Measurements from ENCODE around the gene PSMB7.

Gene PSMB7

DNA sequence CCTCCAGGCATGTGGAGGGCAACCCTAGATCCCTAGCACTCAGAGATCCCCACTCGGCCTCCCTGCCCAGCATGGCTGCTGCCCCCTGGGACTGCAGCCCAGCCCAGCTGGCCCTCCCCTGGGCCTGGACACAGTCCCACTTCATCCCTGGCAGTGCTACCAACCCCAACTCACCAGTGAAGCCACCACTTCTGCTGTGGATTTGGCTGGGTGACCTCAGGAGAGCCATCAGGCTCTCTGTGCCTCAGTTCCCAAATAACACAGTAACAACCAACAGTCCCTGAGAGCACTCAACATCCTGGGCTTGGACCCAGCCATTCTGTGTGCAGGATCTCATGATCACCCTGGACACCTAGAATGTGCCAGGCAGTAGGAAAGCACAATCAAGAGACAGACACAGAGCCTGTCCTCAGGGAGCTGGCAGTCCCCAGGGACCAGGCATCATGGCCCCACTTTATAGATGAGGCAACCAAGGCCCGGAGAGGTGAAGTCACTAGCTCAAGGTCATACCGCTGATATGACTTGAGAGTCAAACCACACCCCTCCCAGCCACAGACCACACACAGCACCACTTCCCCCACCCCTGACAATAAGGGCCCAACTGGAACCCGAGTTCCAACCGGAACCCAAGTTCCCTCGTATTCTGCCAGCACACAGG, 4.7 kb upstream of the PSMB7 start:
- DNase-seq: no peak
- in situ Hi-C loops (cut with MboI; ENCODE audit: low pct_unique_long_range_greater_than_20kb, low sequenced_read_pairs): no loop called here

DNA sequence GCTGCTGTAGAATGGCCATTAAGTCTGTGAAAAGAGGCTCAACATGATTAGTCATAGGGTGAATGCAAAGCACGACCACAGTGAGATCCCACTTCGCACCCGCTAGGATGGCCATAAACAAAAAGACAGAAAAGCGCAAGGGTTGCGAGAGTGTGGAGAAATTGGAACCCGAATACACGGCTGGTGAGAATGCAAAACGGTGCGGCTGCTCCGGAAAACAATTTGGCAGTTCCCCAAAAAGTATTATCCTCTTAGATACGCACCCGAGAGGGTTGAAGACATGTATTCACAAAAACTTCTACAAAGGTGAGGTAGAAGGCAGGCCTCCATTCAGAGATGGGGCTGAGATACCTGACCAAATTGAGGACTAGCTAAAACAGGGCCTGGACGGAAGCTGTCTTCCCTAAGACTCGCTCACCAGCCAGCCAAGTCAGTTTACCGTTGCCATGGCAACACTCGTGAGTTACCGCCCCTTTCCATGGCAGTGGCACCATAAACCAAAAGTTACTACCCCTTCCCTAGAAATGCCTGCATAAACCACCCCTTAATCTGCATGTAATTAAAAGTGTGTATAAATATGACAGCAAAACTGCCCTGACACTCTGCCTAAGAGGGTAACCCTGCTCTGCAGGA, 726 bp upstream of the PSMB7 start:
- in situ Hi-C loops (cut with MboI; ENCODE audit: low pct_unique_long_range_greater_than_20kb, low sequenced_read_pairs): no loop called here
- DNase-seq: no peak

DNA sequence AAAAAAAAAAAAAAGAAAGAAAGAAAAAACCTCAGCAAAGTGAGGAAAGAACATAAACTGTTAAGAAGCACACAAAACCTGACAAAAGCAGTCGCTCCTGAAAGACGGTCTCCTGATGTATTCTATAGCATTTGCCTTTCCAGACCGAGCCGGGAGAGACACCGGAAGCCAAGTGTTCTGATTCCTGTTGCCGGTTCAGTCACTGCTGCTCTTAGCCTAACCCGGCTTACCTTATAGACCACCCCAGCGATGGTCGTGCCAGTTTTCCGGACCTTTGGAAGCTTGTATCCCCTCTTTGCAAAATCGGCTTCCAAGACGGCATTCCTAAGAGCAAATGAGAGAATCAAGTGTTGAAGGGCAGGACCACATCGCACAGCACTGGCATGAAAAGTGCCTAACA, 630 bp downstream of the PSMB7 start:
- DNase-seq: no peak

DNA sequence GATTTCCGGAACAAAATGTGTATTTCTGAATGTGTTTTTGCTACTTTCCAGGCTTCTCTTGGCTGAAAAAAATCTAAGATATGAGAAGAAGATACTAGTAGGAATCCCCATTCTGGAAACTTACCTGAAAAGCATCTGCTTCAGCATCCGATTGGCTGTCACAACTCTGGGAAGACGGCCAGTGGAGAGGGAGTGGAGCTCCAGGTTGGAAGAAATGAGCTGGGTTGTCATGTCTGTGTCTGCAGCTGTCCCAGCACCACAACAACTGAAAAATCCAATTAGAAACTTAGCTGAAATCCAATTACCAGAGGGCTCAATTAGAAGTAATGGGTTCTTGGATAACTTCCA, 3.0 kb downstream of the PSMB7 start:
- no peak for DNase-seq
- in situ Hi-C loops (cut with MboI; ENCODE audit: low pct_unique_long_range_greater_than_20kb, low sequenced_read_pairs): no loop called here

More for the DNA sequence above, 630 bp downstream of the PSMB7 start:
- in situ Hi-C loops (cut with MboI; ENCODE audit: low pct_unique_long_range_greater_than_20kb, low sequenced_read_pairs): no loop called here

DNA sequence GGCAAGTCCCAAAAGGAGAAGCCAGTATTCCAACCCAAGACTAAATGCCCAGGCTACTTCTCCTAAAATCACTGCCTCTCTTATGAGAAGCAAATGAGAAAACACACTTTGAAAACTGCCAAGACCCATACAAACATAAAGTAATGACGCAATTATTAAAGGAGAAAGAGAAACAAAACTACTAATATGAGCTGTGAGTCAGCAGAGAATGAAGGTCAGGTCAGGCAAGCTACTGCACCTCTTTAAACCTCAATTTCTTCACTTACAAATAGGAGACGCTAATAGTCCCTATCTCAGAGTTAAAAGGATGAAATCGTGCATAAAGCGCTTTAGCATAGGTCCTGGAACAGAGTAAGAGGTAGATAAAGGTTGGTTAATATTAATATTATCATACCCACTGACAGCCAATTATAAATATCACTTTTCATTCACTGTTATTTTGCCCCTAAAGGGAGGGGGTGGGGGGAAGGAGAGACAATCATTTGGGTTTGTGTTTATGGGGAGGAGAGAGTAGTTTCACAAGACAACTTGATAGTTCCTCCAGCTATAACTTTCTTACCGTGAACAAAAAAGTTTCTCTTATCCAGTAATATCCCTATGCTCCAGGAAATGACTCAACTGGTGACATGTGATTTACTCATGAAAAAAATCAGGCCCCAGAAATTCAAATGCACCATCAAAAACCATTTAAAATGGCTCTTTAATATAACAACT, 3.6 kb downstream of the PSMB7 start:
- no peak for DNase-seq
- in situ Hi-C loops (cut with MboI; ENCODE audit: low pct_unique_long_range_greater_than_20kb, low sequenced_read_pairs): no loop called here

DNA sequence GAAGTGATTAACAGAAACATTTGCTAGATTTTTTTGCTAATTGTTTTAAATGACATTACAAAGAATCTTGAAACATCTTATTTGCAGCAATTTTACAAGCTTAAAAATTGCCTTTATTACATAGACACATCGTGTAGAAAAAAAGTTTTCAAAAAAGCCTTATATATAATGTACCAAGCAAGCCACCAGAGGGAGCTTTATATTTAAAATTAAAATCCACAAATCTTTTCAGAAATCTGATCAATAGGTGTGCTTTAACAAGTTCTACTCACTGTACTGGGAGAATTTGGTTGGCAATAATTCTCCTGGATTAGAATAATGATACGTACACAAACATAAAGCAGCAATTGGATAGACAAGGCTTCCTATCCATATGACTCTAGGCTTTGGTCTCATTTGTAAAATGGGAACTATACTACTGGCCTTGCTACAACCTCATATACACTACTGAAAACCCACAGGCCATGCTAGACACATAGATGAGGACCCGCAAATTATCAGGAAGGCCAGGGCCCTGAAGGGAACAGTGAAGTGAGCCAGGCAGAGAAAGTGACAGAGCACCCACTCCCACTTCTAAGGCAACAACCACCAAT, 4.8 kb downstream of the PSMB7 start:
- DNase-seq: peak; percentile 31
- in situ Hi-C loops (cut with MboI; ENCODE audit: low pct_unique_long_range_greater_than_20kb, low sequenced_read_pairs): no loop called here

DNA sequence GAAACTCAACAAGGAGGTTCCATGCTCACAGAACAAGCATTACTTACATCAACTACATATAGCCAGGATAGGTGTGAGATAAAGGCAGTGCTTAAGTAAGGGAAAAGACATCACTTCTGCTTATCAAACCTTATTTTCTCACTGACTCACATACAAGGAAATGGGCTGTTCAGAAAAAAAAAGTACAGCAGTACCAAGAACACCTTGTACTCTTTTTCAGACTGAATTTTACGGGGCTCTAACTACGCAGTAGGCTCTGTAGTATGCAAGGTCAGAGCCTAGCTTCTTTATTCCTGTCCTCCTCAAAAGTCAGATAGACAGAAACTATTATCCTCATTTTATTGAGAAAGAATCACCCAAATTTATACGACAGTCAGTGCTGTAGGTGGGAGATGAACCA, 5.8 kb downstream of the PSMB7 start:
- no peak for DNase-seq
- in situ Hi-C loops (cut with MboI; ENCODE audit: low pct_unique_long_range_greater_than_20kb, low sequenced_read_pairs): no loop called here

DNA sequence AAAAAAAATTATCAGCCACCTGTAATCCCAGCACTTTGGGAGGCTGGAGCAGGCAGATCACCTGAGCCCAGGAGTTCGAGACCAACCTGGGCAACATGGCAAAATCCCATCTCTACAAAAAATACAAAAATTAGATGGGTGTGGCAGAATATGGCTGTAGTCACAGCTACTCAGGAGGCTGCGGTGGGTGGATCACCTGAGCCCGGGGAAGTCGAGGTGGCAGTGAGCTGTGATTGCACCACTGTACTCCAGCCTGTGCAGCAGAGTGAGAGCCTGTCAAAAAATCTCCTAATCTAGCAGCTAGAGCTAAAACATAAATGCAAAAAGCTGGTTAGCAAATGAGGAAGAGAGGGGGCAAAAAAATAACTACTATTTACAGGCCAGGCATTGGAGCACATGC, 12.0 kb downstream of the PSMB7 start:
- in situ Hi-C loops (cut with MboI; ENCODE audit: low pct_unique_long_range_greater_than_20kb, low sequenced_read_pairs): no loop called here
- DNase-seq: no peak

DNA sequence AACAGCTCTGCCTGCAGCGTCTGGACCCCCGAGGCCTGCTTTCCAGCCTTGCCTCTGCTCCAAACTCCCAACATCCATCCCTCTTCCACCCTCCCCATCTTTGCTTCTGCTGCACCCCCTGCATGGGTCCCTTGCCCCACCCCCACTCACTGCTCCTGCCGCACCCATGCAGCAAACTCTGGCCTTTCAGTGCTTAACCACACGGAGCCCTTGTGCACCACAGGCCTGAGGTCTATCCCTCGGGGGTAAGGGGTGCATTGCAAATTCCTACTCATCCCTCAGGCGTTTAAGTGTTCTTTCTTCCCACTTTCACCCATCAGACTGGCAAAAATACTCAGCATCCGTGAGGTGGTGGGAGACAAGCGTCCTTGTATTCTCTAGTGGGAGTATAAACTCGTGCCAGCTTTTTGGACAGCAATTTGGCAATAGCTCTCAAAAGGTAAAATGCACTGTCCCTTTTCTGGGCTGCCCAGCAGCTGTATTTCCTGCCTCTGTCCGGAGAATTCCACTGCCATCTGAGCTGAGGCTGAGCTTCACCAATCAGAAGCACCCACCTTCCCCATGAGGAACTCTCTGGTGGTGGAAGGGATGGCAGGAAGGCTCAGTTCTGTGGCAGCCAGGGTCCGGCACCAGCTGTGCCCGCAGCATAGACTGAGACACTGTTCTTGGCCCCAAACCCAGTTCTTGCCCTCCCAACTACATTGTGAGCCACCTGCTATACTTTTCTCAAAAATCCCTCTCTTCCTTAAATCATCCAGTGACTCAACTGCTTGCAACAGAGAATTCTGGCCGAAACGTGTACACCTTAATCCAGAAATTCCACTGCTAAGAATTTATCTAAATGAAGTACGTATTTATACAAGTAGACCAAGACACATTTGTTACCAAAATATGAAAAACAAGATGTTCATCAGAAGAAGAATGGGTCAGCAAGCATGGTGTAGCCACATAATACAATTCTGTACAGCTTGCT, 15.0 kb downstream of the PSMB7 start:
- no peak for DNase-seq
- in situ Hi-C loops (cut with MboI; ENCODE audit: low pct_unique_long_range_greater_than_20kb, low sequenced_read_pairs): no loop called here

DNA sequence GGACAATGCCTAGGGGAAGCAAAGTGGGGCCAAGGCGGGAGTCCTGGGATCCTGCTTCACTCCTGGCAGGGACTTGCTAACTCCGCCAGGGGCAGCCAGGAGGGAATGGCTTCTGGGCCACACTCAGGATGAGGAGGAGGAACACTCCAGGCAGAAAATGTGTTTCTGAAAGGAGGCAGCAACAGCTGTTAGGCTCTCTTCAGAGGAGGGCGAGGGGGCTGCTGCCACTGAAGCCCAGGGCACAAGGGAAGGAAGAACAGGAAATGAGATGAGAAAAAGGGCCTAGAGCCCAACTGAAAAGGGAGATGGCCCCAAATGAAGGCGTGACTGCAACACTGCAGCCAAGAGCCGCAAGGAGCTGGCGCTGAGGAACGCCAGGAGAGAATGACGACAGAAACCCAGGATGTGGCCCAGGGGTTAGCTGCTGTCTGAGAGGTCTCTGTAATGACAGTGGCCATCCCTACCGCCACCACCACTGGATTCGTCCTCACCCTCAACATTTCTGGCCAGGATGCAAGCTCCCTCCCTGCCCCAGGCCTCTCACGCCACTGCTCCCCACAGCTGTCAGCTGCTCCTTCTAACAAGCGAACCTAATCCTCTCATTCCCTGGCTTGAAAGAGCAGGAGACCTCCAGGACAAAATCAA, 15.8 kb downstream of the PSMB7 start:
- in situ Hi-C loops (cut with MboI; ENCODE audit: low pct_unique_long_range_greater_than_20kb, low sequenced_read_pairs): no loop called here

DNA sequence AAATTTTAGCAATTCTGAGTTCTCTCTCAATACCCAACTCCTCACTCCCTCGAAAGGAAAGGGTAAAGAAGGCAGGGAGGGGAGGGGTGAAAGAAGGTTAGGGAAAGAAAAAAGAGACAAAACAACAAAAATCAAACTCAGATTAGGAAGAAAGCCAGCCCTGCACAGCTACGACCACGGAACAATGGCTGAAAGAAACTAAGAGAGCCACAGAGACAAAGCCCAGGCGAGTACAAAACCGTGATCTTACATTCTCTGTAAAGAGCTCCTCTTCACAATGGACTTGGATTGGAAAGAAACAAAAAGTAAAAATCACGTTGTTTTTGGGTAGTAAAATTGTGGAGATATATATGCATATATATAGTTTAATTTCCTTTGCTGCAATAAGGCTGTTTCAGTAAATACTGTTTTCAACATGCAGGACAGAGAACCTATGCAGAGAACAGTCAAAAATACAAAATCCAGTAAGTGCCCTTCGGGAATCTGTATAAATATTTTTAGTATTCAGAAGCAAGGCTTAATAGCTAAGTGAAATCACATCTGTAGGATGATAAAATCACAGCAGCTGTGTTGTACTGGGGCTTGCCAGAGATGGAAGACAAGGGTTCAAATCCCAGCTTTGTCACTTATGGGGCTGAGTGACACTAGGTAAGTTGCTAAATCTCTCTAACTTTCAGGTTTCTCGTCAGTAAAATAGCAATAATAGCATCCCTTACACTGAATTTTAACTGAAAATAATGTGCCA, 16.9 kb downstream of the PSMB7 start:
- in situ Hi-C loops (cut with MboI; ENCODE audit: low pct_unique_long_range_greater_than_20kb, low sequenced_read_pairs): no loop called here
- DNase-seq: no peak

More for the DNA sequence above, 15.8 kb downstream of the PSMB7 start:
- DNase-seq: no peak

DNA sequence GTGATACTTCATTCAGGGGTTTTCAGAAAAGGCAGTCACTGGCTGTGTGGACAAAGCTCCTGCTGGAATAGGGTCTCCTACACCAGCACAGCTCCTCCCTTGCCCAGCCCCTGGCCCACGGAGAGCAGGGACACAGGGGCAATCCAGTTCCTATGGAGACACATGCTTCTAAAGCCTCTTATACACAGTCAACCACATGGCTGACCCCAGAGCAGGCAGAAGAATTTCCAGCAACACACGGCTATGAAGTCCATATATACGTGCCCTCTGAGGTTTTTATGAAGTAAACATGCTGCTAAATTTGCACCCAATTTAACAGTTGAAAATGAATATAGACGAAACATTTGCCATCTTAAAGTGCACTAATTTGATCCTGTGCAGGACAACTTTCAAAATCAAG, 19.4 kb downstream of the PSMB7 start:
- in situ Hi-C loops (cut with MboI; ENCODE audit: low pct_unique_long_range_greater_than_20kb, low sequenced_read_pairs): no loop called here
- no peak for DNase-seq

DNA sequence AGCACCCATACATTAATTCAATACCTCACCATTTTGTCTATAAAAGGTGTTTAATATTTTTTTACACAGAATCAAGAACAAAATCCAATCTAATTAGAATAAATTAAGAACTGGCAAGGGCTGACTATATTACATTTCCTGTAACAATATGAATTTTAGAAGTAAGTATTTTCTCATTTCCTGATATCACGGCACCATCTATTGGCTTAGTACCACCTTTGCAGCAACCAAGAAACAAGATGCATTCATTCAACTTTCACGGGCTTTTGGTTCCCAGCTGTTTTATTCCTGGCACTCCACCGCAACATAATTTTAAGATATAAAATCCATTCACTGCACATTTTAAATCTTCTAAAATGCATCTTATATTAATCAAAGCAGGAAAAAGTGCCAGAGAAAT, 20.6 kb downstream of the PSMB7 start:
- in situ Hi-C loops (cut with MboI; ENCODE audit: low pct_unique_long_range_greater_than_20kb, low sequenced_read_pairs): no loop called here
- DNase-seq: no peak

DNA sequence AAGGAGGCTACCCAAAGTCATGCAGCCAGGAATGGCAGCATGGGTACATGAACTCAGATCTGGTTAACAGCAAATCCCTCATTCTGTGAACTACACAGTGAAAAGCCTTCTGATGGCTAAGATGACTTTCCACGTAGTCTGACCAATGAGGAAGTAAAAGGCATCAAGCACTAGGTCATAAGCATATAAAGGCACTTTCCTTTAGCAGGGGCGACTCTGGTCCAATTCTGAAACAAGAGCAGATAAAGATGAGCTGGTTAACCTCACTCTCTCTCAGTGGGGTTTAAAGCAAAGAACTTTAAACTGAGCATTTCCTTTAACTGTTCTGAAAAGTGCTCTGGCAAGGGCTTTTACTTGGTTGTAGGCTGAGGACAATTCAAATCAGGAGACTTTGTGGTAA, 21.1 kb downstream of the PSMB7 start:
- DNase-seq: no peak
- in situ Hi-C loops (cut with MboI; ENCODE audit: low pct_unique_long_range_greater_than_20kb, low sequenced_read_pairs): no loop called here

DNA sequence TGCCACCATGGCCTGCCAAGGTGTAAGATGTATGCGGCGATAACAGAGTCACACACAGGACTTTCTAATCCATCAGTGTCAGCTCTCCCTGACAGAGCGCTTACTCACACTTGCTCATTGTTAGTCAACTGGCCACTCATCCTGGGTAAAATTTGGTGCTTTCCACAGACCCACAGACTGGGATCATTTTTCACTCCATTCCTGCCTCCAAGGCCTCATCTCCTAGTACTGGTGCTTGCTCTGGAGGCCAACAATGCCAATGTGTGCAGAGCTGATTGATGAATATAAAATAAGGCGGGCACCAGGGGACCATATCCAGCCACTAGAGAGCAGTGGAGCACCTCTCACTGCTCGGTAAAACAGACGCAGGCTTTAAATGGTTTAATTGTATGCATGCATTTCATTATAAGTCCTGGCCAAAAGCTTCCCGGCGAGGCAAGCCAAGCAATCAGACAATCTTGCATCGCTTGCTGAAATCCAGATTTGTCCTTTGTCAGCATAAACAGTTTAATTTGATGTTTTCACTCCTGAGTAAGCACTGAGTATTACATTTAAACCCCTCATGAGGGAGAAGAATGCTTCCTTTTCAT, 22.3 kb downstream of the PSMB7 start:
- in situ Hi-C loops (cut with MboI; ENCODE audit: low pct_unique_long_range_greater_than_20kb, low sequenced_read_pairs): no loop called here
- DNase-seq: no peak

DNA sequence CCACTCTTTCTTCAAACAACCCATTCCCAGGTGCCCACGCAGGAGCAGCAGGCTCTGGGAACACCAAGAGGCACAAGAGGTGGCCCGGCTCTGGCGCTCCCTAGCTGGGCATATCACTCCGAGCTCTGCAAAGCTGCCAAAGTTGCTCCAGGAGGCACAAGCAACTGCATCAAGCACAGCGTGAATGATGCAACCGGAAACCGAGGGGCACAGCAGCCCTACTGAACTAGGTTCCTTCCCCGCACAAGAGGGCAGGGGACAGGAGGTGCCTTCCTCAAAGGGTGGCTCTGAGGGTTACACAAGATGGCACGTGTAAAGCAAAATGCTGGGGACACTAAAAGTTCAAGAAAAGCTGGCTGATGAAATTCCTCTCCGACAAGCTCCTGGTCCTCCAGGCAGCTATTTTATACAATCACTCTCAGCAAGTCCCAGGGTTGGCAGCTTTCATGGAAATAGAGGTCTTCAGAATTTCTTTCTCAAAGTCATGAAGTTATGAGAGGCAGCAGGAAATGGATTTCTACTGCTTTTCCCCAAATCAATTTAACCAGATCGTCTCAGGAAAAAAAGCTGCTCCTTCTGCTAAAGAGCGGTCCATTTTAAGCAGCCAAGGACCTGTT, 22.9 kb downstream of the PSMB7 start:
- DNase-seq: no peak
- in situ Hi-C loops (cut with MboI; ENCODE audit: low pct_unique_long_range_greater_than_20kb, low sequenced_read_pairs): no loop called here

All from KBM-7 (cell line).